ENCODE results near the gene RFPL2.

The RFPL2 gene

GRCh38 chr22:32204856-32205722, at the start of gene RFPL2:
RFPL2 (minus strand) TSS chr22:32205073; CDS start chr22:32202451, 2,622 bp downstream.
- peak; percentile 6 for DNase-seq (ENCODE audit: low read depth)

GRCh38 chr22:32249231-32249630, 44.4 kb upstream of the RFPL2 start:
- DNase-seq (ENCODE audit: low read depth), result no peak

- DNase-seq (ENCODE audit: low read depth), result no peak
Observed at GRCh38 chr22:32248276-32248675, 43.4 kb upstream of the RFPL2 start.

- no peak for DNase-seq (ENCODE audit: low read depth)
Observed at GRCh38 chr22:32246166-32246565, 41.3 kb upstream of the RFPL2 start.

- DNase-seq (ENCODE audit: low read depth), result no peak
Observed at GRCh38 chr22:32245042-32245441, 40.2 kb upstream of the RFPL2 start.

- no peak for DNase-seq (ENCODE audit: low read depth)
Observed at GRCh38 chr22:32244547-32244946, 39.7 kb upstream of the RFPL2 start.

- DNase-seq (ENCODE audit: low read depth), result no peak
Observed at GRCh38 chr22:32240461-32240860, 35.6 kb upstream of the RFPL2 start.

- DNase-seq (ENCODE audit: low read depth), result no peak
Observed at GRCh38 chr22:32237906-32238305, 33.0 kb upstream of the RFPL2 start.

GRCh38 chr22:32236970-32237369, 32.1 kb upstream of the RFPL2 start:
- no peak for DNase-seq (ENCODE audit: low read depth)

- no peak for DNase-seq (ENCODE audit: low read depth)
Observed at GRCh38 chr22:32233091-32233490, 28.2 kb upstream of the RFPL2 start.

GRCh38 chr22:32232191-32232830, 27.4 kb upstream of the RFPL2 start:
- no peak for DNase-seq (ENCODE audit: low read depth)

GRCh38 chr22:32226326-32227104, 21.6 kb upstream of the RFPL2 start:
- DNase-seq (ENCODE audit: low read depth), result no peak

- no peak for DNase-seq (ENCODE audit: low read depth)
Observed at GRCh38 chr22:32222991-32223390, 18.1 kb upstream of the RFPL2 start.

- DNase-seq (ENCODE audit: low read depth), result no peak
Observed at GRCh38 chr22:32219026-32219425, 14.2 kb upstream of the RFPL2 start.

GRCh38 chr22:32218470-32218869, 13.6 kb upstream of the RFPL2 start:
- DNase-seq (ENCODE audit: low read depth), result no peak

GRCh38 chr22:32217465-32217864, 12.6 kb upstream of the RFPL2 start:
- no peak for DNase-seq (ENCODE audit: low read depth)

- no peak for DNase-seq (ENCODE audit: low read depth)
Observed at GRCh38 chr22:32216911-32217310, 12.0 kb upstream of the RFPL2 start.

GRCh38 chr22:32211011-32211410, 6.1 kb upstream of the RFPL2 start:
- no peak for DNase-seq (ENCODE audit: low read depth)

- no peak for DNase-seq (ENCODE audit: low read depth)
Observed at GRCh38 chr22:32208681-32209080, 3.8 kb upstream of the RFPL2 start.

- no peak for DNase-seq (ENCODE audit: low read depth)
Observed at GRCh38 chr22:32207971-32208480, 3.2 kb upstream of the RFPL2 start.

GRCh38 chr22:32206774-32207758, 2.2 kb upstream of the RFPL2 start:
- no peak for DNase-seq (ENCODE audit: low read depth)

All from stromal cell of bone marrow (primary cell).